H1 (cell line): ENCODE results near the gene SCN1B. TPM values are rescaled to one million over a fixed set of nuclear protein-coding genes. Genes with fewer than 3 reads are reported as not detected.

ENCODE experiments used
- polyA plus RNA-seq, 7 experiments: library from polyadenylated mRNA; depleted of rRNA in 3 of 7; stranded (reverse) in 5 of 7; unstranded in 2 of 7; fragments of >200 nt in 5 of 7; fragments of 200-250 nt in 2 of 7; gene quantifications; 1 replicate in 5 of 7; 2 replicates in 1 of 7; 4 replicates in 1 of 7; pipeline versions ENCODE4 v1.2.1 to v1.2.3, GENCODE V29; 2011 to 2013; ENCODE audit warnings: missing spikeins in 2 of 7, mixed read lengths in 2 of 7
- total RNA-seq: library from RNA; stranded (reverse); fragmentation: NEBNext Ultra II Directional; extraction: Animal tissue kit (Norgen Biotek cat#: 25700); gene quantifications from 2 replicates; pipeline ENCODE4 v1.2.1, GENCODE V29; 2021

Gene SCN1B
- total and polyA plus RNA-seq, 2 of the 8 experiments (the other 6 are each of a cell fraction or from before 2014, with no cell fraction given) = 3.1 to 3.5 TPM

Other genes with a start within 250 kb of the SCN1B start
- 4.7 TPM in 2 replicates for gene ZNF30, start 103.6 kb upstream of the SCN1B start, total RNA-seq
- 1.1 and 2.0 TPM in 2 replicates for gene ZNF30, start 103.6 kb upstream of the SCN1B start, polyA plus RNA-seq (2011; rRNA removed)
- gene ZNF792, start 66.2 kb upstream of the SCN1B start, total RNA-seq = 6.0 and 7.2 TPM in 2 replicates
- 1.9 and 2.5 TPM in 2 replicates for gene ZNF792, start 66.2 kb upstream of the SCN1B start, polyA plus RNA-seq (2011; rRNA removed)
- 152 and 154 TPM in 2 replicates for gene GRAMD1A, start 30.1 kb upstream of the SCN1B start, total RNA-seq
- 113 and 176 TPM in 2 replicates for gene GRAMD1A, start 30.1 kb upstream of the SCN1B start, polyA plus RNA-seq (2011; rRNA removed)
- 12.3 and 14.7 TPM in 2 replicates for gene HPN, start 11.3 kb downstream of the SCN1B start, total RNA-seq
- gene HPN, start 11.3 kb downstream of the SCN1B start, polyA plus RNA-seq (2011; rRNA removed) = 33.7 and 49.9 TPM in 2 replicates
- 0.86 TPM in 1 of 2 replicates, not detected in the other for gene FXYD3, start 85.4 kb downstream of the SCN1B start, total RNA-seq
- 0.09 and 0.33 TPM in 2 replicates for gene FXYD3, start 85.4 kb downstream of the SCN1B start, polyA plus RNA-seq (2011; rRNA removed)
- gene LGI4, start 104.6 kb downstream of the SCN1B start, total RNA-seq = 2.0 and 2.9 TPM in 2 replicates
- 8.2 and 9.4 TPM in 2 replicates for gene LGI4, start 104.6 kb downstream of the SCN1B start, polyA plus RNA-seq (2011; rRNA removed)
- 8.1 and 10.3 TPM in 2 replicates for gene FXYD1, start 108.4 kb downstream of the SCN1B start, total RNA-seq
- 1.6 and 3.3 TPM in 2 replicates for gene FXYD1, start 108.4 kb downstream of the SCN1B start, polyA plus RNA-seq (2011; rRNA removed)
- gene FXYD7, start 112.8 kb downstream of the SCN1B start, total RNA-seq = 14.3 and 15.4 TPM in 2 replicates
- 12.1 and 17.5 TPM in 2 replicates for gene FXYD7, start 112.8 kb downstream of the SCN1B start, polyA plus RNA-seq (2011; rRNA removed)
- gene FXYD5, start 124.3 kb downstream of the SCN1B start, total RNA-seq = 99.0 and 104 TPM in 2 replicates
- gene FXYD5, start 124.3 kb downstream of the SCN1B start, polyA plus RNA-seq (2011; rRNA removed) = 167 and 191 TPM in 2 replicates
- gene FAM187B, start 198.3 kb downstream of the SCN1B start, total RNA-seq = not detected in 2 replicates
- gene FAM187B, start 198.3 kb downstream of the SCN1B start, polyA plus RNA-seq (2011; rRNA removed) = 0.09 TPM in 1 of 2 replicates, not detected in the other
- gene LSR, start 218.5 kb downstream of the SCN1B start, total RNA-seq = 159 and 166 TPM in 2 replicates
- 186 and 296 TPM in 2 replicates for gene LSR, start 218.5 kb downstream of the SCN1B start, polyA plus RNA-seq (2011; rRNA removed)
- 109 and 113 TPM in 2 replicates for gene USF2, start 238.5 kb downstream of the SCN1B start, total RNA-seq
- gene USF2, start 238.5 kb downstream of the SCN1B start, polyA plus RNA-seq (2011; rRNA removed) = 74.1 and 119 TPM in 2 replicates